Measurements from ENCODE around the gene TSPAN10.

DNA sequence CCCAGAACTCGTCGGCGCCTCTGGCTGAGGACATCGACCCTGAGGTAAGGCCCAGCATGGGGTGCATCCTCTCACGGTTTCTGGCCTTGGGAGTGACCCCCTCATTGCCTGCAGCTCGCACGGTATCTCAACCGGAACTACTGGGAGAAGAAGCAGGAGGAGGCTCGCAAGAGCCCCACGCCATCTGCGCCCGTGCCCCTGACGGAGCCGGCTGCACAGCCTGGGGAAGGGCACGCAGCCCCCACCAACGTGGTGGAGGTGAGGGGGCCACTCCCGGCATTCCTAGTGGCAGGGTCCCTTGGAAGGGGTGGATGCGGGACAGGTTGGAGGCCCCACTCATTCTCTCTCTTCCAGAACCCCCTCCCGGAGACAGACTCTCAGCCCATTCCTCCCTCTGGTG is 57.8 kb downstream of the TSPAN10 start:
- TF ChIP-seq EZH2 (IDR thresholded peaks at IDR 0.05) (no peak), POLR2AphosphoS5 (IDR thresholded peaks at IDR 0.05; ENCODE audit: borderline replicate concordance, low read depth, low read length) (no peak)

All from SK-N-MC (cell line).